Activated naive CD8-positive, alpha-beta T cell treated with anti-CD3 and anti-CD28 coated beads for 36 hours (primary cell): Measurements from ENCODE around the gene CCDC9B. TPM values are rescaled to one million over a fixed set of nuclear protein-coding genes. Genes with fewer than 3 reads are reported as not detected.

Source experiments
- DNase-seq: peaks from one replicate; pipeline ENCODE4 v3.0.0; 2021
- H3K27ac Mint-ChIP-seq: one replicate; pipeline ENCODE4 v1.8.0; 2022; ENCODE audit warnings: mild to moderate bottlenecking, moderate library complexity, mixed read lengths
- H3K27me3 Mint-ChIP-seq: one replicate; pipeline ENCODE4 v1.8.0; 2022; ENCODE audit warnings: mild to moderate bottlenecking, mixed read lengths
- H3K36me3 Mint-ChIP-seq: one replicate; pipeline ENCODE4 v1.8.0; 2021; ENCODE audit warnings: mild to moderate bottlenecking, mixed read lengths
- H3K4me1 Mint-ChIP-seq: one replicate; pipeline ENCODE4 v1.8.0; 2021; ENCODE audit warnings: mixed read lengths
- H3K4me3 Mint-ChIP-seq: one replicate; pipeline ENCODE4 v1.8.0; 2022; ENCODE audit warnings: mild to moderate bottlenecking, moderate library complexity, mixed read lengths
- H3K9me3 Mint-ChIP-seq: one replicate; pipeline ENCODE4 v1.8.0; 2022; ENCODE audit warnings: mixed read lengths
- total RNA-seq, 2 experiments: library from RNA; stranded (reverse); gene quantifications; one replicate each; pipeline ENCODE4 v1.2.3, GENCODE V29; 2021

The CCDC9B gene
- total RNA-seq, 2 experiments from 2014 or later: 0.24 to 0.62 TPM

DNA sequence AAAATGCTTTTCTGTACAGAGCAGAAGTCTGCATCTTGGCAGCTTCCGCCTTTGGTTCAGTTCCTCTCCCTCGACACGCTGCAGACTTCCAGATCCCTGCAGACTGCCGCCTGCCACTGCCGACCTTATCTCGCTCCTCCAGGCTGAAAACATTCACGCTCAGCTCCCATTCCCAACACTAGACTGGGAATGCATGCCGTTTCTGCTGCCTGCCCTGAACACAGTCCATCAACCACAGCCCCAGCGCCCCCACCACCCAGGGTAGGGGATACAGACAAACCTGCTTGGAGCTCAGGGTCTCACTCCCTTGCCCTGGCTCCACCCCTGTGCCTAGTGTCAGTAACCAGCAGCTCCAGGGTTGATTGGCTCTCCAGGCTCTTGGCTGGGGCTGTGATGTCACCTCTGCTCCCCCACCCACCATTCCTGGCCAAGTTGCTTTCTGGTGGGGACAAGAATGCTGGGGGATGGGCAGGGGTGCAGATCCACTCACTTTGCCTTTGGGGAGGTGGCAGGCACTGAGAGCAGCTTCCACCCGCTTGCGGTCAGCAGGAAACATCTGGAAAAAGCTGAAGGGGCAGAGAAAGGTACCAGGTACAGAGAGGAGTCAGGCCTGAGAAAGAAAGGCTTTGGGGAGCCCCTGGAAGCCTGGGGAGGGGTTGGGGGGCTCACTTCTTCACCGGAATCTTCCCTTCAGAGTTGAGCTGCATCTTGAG, 39.1 kb downstream of the CCDC9B start:
- H3K27ac Mint-ChIP-seq: no peak overlapping the region
- H3K4me1 Mint-ChIP-seq: peaks cover 14% of the 10 kb centered on the region
- peaks cover 9% of the 10 kb centered on the region for H3K9me3 Mint-ChIP-seq
- no peaks in the 10 kb centered on the region for H3K27me3 Mint-ChIP-seq
- no peak for DNase-seq
- no peak overlapping the region for H3K4me3 Mint-ChIP-seq
- H3K36me3 Mint-ChIP-seq: peaks cover 31% of the 10 kb centered on the region

DNA sequence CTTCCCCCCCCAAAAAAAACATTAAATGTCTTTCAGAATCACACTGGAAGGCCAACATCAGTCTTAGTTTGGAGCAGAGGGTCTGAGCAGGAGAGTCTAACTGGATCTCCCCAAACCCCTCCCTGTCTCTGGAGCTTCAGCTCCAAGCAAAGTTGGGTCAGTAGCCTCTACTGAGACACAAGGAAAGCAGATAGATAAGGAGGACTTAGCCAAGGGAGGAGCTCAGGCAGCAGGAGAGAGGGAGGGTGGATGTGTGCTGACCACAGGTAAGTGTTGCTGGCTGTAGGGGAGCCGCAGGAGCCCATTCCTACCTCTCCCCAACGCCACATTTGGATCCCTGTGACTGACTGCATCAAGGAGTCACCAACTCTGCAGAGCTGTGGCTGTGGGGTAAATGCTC, 40.0 kb downstream of the CCDC9B start:
- Mint-ChIP-seq H3K36me3 (peaks cover 31% of the 10 kb centered on the region), H3K4me3 (no peak overlapping the region), H3K27me3 (no peaks in the 10 kb centered on the region), H3K27ac (no peak overlapping the region), H3K4me1 (peaks cover 7% of the 10 kb centered on the region), H3K9me3 (peaks cover 9% of the 10 kb centered on the region)
- no peak for DNase-seq

DNA sequence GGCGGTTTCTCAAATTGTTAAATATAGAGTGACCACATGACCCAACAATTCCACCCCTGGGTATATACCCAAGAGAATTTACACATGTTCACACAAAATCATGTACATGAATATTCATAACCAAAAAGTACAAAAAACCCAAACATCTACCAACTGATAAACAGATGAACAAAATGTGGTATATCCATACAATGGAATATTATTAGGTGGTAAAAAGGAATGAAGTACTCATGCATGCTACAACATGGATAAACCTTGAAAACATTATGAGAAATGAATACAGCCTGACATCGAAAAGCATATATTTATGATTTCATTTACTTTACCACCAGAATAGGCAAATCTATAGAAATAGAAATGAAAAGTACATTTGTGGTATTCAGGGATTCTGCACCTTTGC, 40.4 kb downstream of the CCDC9B start:
- peaks cover 31% of the 10 kb centered on the region for H3K36me3 Mint-ChIP-seq
- H3K9me3 Mint-ChIP-seq: peaks cover 9% of the 10 kb centered on the region
- no peak for DNase-seq
- peaks cover 7% of the 10 kb centered on the region for H3K4me1 Mint-ChIP-seq
- no peak overlapping the region for H3K27ac Mint-ChIP-seq
- no peak overlapping the region for H3K4me3 Mint-ChIP-seq
- no peaks in the 10 kb centered on the region for H3K27me3 Mint-ChIP-seq

DNA sequence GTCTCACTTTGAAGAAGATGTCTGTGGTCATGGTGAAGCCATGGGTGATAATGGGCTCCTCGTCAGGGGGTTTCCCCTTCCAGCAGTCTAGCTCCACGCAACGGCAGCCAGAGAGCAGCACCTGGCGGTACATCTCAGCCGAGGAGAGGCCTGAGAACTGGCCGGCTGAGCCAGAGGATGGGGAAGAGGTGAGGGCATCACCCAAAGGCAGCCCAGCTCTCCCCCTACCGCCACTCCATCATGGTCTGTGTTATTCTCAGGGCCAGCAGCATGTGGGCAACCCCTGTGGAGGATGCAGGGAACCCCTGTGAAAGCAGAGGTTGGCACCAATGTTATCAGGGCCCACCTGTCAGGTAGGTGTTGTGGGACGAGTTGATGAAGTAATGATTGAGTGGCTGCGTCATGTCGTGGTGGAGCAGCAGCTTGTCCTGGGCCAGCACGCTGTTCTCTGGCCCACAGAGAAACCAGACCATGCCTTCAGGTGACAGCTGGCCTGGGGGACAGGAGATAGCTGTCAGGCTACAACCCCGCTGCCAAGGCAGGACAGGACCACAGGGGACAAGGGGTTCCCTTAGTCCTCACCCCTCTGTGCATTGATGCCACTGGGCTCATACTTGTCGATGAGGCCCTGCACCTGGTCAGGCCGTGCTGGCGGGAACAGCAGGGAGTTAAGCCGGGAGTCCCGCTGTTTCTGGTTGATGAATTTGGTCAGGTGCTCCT, 42.4 kb downstream of the CCDC9B start:
- Mint-ChIP-seq H3K9me3 (peaks cover 9% of the 10 kb centered on the region), H3K27ac (no peak overlapping the region), H3K4me3 (no peak overlapping the region), H3K27me3 (no peaks in the 10 kb centered on the region), H3K36me3 (peaks cover 31% of the 10 kb centered on the region), H3K4me1 (no peaks in the 10 kb centered on the region)
- DNase-seq: no peak

DNA sequence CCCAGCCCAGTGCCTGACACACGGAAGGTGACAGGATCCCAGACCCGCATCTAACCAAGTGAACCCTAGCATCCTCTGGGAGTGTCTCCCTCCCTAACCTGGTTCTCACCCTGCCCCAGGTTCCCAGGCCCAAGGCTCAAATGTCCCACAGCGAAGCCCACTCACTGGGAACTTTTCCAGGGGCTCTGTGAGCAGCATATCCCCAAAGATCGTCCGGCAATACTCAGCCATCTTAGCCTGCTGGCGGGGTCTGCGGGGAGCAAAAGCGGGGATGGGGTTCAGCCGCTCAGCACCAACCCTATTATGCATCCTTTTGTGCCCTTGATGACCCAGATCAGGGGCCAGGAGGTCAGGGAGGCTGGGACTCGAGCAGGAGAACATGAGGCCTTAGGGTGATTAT, 43.4 kb downstream of the CCDC9B start:
- DNase-seq: no peak
- H3K27me3 Mint-ChIP-seq: no peaks in the 10 kb centered on the region
- H3K36me3 Mint-ChIP-seq: peaks cover 31% of the 10 kb centered on the region
- H3K4me1 Mint-ChIP-seq: no peaks in the 10 kb centered on the region
- no peak overlapping the region for H3K4me3 Mint-ChIP-seq
- H3K27ac Mint-ChIP-seq: no peak overlapping the region
- peaks cover 9% of the 10 kb centered on the region for H3K9me3 Mint-ChIP-seq

DNA sequence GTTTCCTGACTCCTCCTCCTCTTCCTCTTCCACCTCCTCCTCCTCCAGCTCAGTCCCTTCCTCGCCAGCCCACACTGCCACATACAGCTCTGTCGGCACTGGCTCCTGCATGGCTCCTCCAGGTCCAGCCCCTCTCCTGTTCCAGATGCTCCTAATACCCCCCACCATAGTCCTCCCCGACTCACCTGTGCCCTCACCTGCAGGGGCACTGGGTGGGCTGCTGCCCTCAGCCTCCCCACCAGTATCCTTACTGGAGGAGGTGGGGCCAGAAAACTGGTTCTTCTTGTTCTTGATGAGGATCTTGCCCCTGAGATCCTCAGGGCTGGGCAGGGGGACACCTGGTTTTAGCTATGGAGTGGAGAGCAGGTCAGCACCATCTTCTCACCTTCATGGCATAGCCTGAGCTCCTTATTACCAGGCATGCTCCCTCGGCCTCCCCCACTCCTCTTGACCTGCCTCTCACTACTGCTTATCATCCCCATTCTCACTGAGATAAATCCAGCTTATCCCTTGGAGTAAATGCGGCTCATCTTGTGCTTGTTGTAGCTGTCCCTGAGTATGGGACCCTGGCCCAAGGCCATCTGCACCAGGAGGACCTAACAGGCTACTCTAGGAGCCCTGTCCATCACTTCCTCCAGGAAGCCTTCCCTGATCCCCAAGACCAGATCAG, 44.0 kb downstream of the CCDC9B start:
- DNase-seq: no peak
- Mint-ChIP-seq H3K27ac (no peak overlapping the region), H3K4me3 (no peak overlapping the region), H3K27me3 (no peaks in the 10 kb centered on the region), H3K4me1 (no peaks in the 10 kb centered on the region), H3K36me3 (peaks cover 26% of the 10 kb centered on the region), H3K9me3 (peaks cover 9% of the 10 kb centered on the region)

DNA sequence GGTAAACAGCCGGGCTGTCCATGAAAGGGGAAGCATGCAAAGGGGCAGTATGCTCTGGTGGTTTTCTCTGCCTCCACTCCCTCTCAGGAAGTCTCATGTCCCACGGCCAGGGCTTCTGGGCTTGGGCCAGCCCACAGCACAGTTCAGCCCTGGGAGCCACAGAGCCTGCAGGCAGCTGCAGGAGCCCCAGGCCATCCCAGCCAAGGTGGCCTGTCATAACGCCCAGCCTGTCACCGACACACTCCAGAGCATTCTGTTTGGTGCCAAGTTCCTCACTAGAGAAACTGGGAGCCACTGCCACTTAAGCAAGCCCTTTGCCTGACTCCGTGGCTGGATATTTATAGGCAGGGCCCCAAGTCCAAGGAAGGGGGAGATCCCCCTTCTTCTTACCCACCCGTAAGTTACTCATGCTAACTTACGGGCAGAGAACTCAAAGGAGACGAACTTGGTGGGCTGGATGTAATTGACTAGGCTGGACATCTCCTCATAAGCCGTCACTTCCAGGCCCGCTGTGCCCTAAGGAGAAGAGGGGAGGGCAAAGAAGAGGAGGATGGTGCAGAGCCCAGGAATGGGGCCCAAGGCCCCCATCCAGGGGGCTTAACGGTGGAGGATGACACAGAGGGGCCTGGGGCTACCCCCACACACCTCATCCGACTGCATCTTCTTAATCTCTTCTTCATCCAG, 44.7 kb downstream of the CCDC9B start:
- no peak overlapping the region for H3K27ac Mint-ChIP-seq

DNA sequence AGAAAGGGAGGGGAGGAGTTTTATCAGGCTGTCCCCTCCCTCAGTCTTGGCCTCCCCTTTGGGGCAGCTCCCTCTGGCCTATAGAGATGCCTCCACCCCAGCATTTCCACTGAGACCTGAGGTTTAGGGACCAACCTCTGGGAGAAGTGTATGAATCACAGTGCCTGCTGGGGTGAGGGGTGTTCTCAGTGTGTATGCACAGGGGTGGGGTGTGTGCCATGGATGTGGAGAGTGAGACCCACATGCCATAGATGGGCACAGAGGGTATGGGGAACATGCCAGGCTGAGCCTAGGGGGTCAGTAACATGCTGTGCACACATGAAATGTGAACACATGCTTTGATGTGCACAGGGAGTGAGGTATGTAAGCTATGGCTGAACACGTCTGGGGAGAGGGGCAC, 45.4 kb downstream of the CCDC9B start:
- peaks cover 14% of the 10 kb centered on the region for H3K36me3 Mint-ChIP-seq
- no peak for DNase-seq
- no peak overlapping the region for H3K4me3 Mint-ChIP-seq
- H3K27me3 Mint-ChIP-seq: no peaks in the 10 kb centered on the region
- H3K4me1 Mint-ChIP-seq: no peaks in the 10 kb centered on the region
- no peak overlapping the region for H3K27ac Mint-ChIP-seq
- peaks cover 5% of the 10 kb centered on the region for H3K9me3 Mint-ChIP-seq

More for the DNA sequence above, 44.7 kb downstream of the CCDC9B start:
- DNase-seq: no peak
- Mint-ChIP-seq H3K36me3 (peaks cover 21% of the 10 kb centered on the region), H3K4me3 (no peak overlapping the region), H3K9me3 (peaks cover 9% of the 10 kb centered on the region), H3K4me1 (no peaks in the 10 kb centered on the region), H3K27me3 (no peaks in the 10 kb centered on the region)

DNA sequence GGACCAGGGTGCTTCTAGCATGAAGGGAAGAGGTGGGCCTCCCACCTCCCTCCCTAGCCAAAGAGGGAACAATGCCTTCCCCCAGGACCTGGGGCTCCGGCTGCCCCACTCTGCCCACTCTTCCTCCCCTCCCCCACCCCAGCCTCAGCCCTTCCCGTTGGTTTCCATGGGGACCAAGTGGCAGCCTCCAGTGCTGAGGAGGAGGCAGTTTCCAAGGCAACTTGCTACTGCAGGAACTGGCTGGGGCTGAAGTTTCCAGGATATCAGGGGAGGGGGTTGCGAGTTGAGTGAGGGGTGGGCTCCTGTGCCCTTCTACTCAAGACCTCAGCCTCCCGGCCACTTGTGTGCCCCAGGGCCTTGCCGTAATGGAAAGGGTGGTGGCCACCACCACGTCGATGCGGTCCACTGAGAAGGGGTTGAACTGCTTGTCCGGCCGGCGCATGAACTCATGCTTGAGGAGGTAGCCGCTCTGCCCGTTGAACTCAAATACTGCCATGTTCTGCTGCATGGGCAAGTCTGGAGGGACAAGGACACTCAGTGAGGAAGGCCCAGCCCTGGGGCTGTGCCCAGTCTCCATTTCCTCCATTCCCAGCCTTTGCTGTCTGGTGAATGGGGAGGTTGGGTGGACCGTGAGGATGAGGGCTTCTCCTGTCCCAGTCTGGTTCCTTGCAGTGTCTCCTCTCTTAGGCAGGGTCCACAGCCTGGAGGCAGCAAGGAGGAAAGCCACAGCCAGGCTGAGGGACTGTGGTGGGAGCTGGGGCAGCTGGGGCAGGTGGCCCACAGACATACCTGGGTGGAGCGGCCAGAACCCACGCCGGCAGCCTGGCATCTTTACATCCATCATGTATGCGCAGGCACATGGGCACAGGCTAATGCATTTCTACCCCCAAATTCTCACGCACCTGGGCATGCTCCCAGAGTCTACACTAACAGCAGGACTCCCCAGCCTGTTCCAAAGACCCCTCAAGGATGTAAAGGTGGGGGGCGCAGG, 46.5 kb downstream of the CCDC9B start:
- H3K4me3 Mint-ChIP-seq: no peak overlapping the region
- peaks cover 4% of the 10 kb centered on the region for H3K36me3 Mint-ChIP-seq
- H3K9me3 Mint-ChIP-seq: no peaks in the 10 kb centered on the region
- DNase-seq: no peak
- no peak overlapping the region for H3K27ac Mint-ChIP-seq
- no peaks in the 10 kb centered on the region for H3K27me3 Mint-ChIP-seq
- no peaks in the 10 kb centered on the region for H3K4me1 Mint-ChIP-seq

DNA sequence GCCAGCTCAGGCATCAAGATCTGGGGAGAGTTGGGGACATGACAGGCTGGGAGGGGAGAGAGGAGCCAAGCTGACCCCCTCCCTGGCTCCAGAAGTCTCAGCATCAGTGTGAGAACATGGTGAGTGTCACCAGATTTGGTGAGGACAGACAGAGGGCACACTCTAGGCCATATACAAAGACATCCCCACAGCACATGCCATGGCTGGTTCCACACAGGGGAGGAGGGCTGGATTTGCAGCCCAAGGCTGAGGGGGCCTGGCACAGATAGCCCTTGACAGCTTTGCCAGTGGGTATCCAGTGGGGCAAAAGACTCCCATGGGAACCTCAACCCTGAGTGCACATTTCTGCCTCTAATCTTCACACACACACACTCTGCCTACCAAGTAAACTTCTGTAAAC, 47.7 kb downstream of the CCDC9B start:
- H3K27ac Mint-ChIP-seq: no peak overlapping the region
- no peaks in the 10 kb centered on the region for H3K27me3 Mint-ChIP-seq
- no peaks in the 10 kb centered on the region for H3K4me1 Mint-ChIP-seq

DNA sequence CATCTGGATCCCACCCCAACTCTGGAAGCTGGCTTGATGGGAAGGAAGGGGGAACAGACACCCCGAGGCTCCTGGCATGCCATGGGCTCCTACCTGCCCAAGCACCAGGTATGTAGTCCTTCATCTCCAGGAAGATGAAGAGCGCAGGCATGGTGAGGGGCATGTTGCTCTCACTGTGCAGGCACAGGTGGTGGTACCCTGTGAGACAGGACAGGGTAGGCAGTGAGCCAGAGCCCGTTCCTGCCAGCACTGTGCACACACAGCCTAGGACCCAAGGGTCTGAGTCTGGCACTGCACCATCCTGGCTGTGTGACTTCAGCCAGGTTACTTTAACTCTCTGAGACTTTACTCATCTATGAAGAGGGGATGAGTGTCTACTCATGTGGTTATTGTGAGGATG, 48.5 kb downstream of the CCDC9B start:
- Mint-ChIP-seq H3K9me3 (no peaks in the 10 kb centered on the region), H3K4me3 (no peak overlapping the region), H3K36me3 (no peaks in the 10 kb centered on the region), H3K27ac (no peak overlapping the region), H3K4me1 (no peaks in the 10 kb centered on the region), H3K27me3 (no peaks in the 10 kb centered on the region)
- no peak for DNase-seq

More for the DNA sequence above, 47.7 kb downstream of the CCDC9B start:
- no peak for DNase-seq
- H3K4me3 Mint-ChIP-seq: no peak overlapping the region
- no peaks in the 10 kb centered on the region for H3K36me3 Mint-ChIP-seq
- H3K9me3 Mint-ChIP-seq: no peaks in the 10 kb centered on the region

DNA sequence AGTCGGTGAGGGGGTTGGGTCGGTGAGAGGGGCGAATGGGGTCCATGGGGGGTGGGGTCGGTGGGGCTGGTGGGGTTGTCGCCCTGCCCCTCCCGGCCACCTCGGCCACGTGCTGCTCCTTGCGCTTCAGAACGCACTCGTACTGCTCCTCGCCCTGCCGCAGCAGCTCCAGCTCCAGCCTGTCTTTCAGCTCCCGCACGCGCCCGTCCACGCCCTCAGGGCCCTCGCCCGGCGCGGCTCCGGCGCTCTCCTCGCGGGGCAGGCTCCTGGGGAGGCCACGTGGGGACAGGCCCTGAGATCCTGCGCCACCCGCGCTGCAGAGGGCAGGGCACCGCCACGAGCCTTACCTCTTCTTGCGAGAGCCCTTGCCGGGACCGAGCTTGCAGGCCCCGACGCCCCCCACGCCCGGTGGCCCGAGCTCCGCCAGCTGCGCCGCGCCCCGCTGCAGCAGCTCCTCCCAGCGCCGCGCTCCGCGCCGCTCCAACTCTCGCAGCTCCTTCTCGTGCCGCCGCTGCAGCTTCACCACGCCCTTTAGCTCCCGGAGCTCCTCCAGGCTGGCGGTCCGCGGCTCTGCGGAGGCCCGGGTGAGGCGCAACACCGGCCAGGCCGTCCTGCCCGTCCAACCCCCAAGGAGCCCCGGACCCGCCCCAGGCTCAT, 49.7 kb downstream of the CCDC9B start:
- Mint-ChIP-seq H3K27me3 (no peaks in the 10 kb centered on the region), H3K9me3 (no peaks in the 10 kb centered on the region), H3K27ac (no peak overlapping the region), H3K36me3 (no peaks in the 10 kb centered on the region), H3K4me3 (no peak overlapping the region), H3K4me1 (no peaks in the 10 kb centered on the region)
- no peak for DNase-seq

DNA sequence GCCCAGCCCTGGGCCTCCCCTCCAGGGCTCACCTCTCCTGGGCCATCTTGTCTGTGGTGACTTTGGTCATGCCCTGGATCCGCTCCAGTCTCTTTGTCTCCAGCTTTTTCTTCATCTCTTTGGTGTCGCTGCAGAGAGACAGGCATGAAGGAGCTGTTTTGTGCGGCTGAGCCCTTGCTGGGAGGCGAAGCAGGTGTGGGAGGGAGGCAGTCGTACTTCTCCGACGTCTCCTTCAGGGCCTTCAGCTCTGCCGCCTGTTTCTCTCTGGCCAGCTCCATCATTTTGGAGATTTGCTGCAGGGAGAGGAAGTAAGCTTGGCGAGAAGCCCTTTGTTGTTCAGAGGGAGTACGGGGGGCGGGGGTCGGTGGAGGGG, 50.2 kb downstream of the CCDC9B start:
- H3K4me3 Mint-ChIP-seq: no peak overlapping the region
- H3K27me3 Mint-ChIP-seq: no peaks in the 10 kb centered on the region
- no peaks in the 10 kb centered on the region for H3K9me3 Mint-ChIP-seq
- no peaks in the 10 kb centered on the region for H3K36me3 Mint-ChIP-seq
- no peaks in the 10 kb centered on the region for H3K4me1 Mint-ChIP-seq
- H3K27ac Mint-ChIP-seq: no peak overlapping the region
- DNase-seq: no peak
